G401.6 (cell line): ENCODE data around the gene SLC15A4.

Experiments used
- FAIRE-seq: peaks from 2 replicates; lab custom pipeline; 2012; peaks lifted over from hg19 to GRCh38; lab: Jason Lieb, UNC

The SLC15A4 gene

GRCh38 chr12:128794661-128795529, 28.9 kb downstream of the SLC15A4 start:
- no peak for FAIRE-seq

GRCh38 chr12:128793701-128794100, 30.1 kb downstream of the SLC15A4 start:
- FAIRE-seq = no peak

- FAIRE-seq = no peak
These were observed 30.9 kb downstream of the SLC15A4 start for GRCh38 chr12:128792881-128793280.

- FAIRE-seq = no peak
These were observed 31.4 kb downstream of the SLC15A4 start for GRCh38 chr12:128792398-128792797.

GRCh38 chr12:128791395-128792322, 32.1 kb downstream of the SLC15A4 start:
- FAIRE-seq = no peak

- FAIRE-seq = no peak
These were observed 32.9 kb downstream of the SLC15A4 start for GRCh38 chr12:128790653-128791373.

GRCh38 chr12:128790221-128790620, 33.5 kb downstream of the SLC15A4 start:
- FAIRE-seq = no peak

GRCh38 chr12:128789356-128789929, 34.3 kb downstream of the SLC15A4 start:
- FAIRE-seq = no peak

GRCh38 chr12:128787827-128788226, 35.9 kb downstream of the SLC15A4 start:
- FAIRE-seq = no peak

- no peak for FAIRE-seq
These were observed 36.9 kb downstream of the SLC15A4 start for GRCh38 chr12:128786741-128787391.

- FAIRE-seq = no peak
These were observed 39.6 kb downstream of the SLC15A4 start for GRCh38 chr12:128784030-128784760.

GRCh38 chr12:128783129-128783574, 40.6 kb downstream of the SLC15A4 start:
- FAIRE-seq = no peak

GRCh38 chr12:128779901-128780300, 43.9 kb downstream of the SLC15A4 start:
- no peak for FAIRE-seq

GRCh38 chr12:128772249-128772648, 51.5 kb downstream of the SLC15A4 start:
- no peak for FAIRE-seq

- FAIRE-seq = no peak
These were observed 52.1 kb downstream of the SLC15A4 start for GRCh38 chr12:128771681-128772080.

GRCh38 chr12:128767518-128767917, 56.2 kb downstream of the SLC15A4 start:
- FAIRE-seq = no peak

GRCh38 chr12:128766738-128767501, 56.8 kb downstream of the SLC15A4 start:
- FAIRE-seq = no peak

GRCh38 chr12:128763395-128763794, 60.4 kb downstream of the SLC15A4 start:
- no peak for FAIRE-seq

- FAIRE-seq = no peak
These were observed 62.4 kb downstream of the SLC15A4 start for GRCh38 chr12:128761379-128761790.

GRCh38 chr12:128755566-128755965, 68.2 kb downstream of the SLC15A4 start:
- FAIRE-seq = no peak
